T-cell (primary cell): ENCODE measurements around the gene GPR157. TPM values are rescaled to one million over a fixed set of nuclear protein-coding genes. Genes with fewer than 3 reads are reported as not detected.

Source experiments
- ATAC-seq, 4 experiments: fragments of 200-7000 bp in 3 of 4; fragments of 150-1000 bp in 1 of 4; cut with Tn5 transposase; replicated peaks in 1 of 4; 1 replicate in 3 of 4; 2 replicates in 1 of 4; pipeline ENCODE4 v1.10.0; 2021; ENCODE audit warnings: moderate library complexity in 3 of 4, mild to moderate bottlenecking in 2 of 4, moderate number of reproducible peaks in 1 of 4
- CTCF ChIA-PET, 2 donors: fragments of 300-600 bp; sonication (Branson Sonifier 250); formaldehyde crosslinking; loops; one replicate each; lab custom pipeline; 2022; ENCODE audit warnings: antibody characterized with exemption in 2 of 2; lab: Charles Lee
- POLR2A ChIA-PET, 2 donors: fragments of 300-600 bp; sonication (Branson Sonifier 250); formaldehyde crosslinking; loops; one replicate each; lab custom pipeline; 2022; ENCODE audit warnings: antibody characterized with exemption in 2 of 2; lab: Charles Lee
- DNase-seq, 35 experiments: peaks; one replicate each; pipeline versions ENCODE4 v3.0.0 to v3.0.0-alpha.2; 2013 to 2023
- H3K27ac ChIP-seq: one replicate; pipeline ENCODE4 v1.5.1; 2013; ENCODE audit warnings: low read length
- H3K27me3 ChIP-seq, 2 experiments: replicated peaks in 1 of 2; 1 replicate in 1 of 2; 2 replicates in 1 of 2; pipeline versions ENCODE4 v1.6.1 to v1.7.0; 2013; ENCODE audit warnings: low read length in 1 of 2, mixed read lengths in 1 of 2; ENCODE audit not compliant: control insufficient read depth in 2 of 2, insufficient read depth in 2 of 2; ENCODE audit errors: extremely low read depth in 1 of 2
- H3K36me3 ChIP-seq, 2 donors: 1 replicate in 1 of 2; 2 replicates in 1 of 2; pipeline versions ENCODE4 v1.6.1 to v1.7.0; 2013; ENCODE audit warnings: low read length in 1 of 2; ENCODE audit not compliant: control insufficient read depth in 2 of 2, insufficient read depth in 1 of 2; ENCODE audit errors: extremely low read depth in 1 of 2
- H3K4me1 ChIP-seq, 2 experiments: 1 replicate in 1 of 2; 2 replicates in 1 of 2; pipeline versions ENCODE4 v1.6.1 to v1.7.0; 2013; ENCODE audit warnings: low read length in 2 of 2, mixed read lengths in 1 of 2; ENCODE audit not compliant: insufficient read depth in 2 of 2, control insufficient read depth in 1 of 2; ENCODE audit errors: extremely low read depth in 1 of 2
- H3K4me3 ChIP-seq, 2 donors: 1 replicate in 1 of 2; 2 replicates in 1 of 2; pipeline versions ENCODE4 v1.5.1 to v1.7.0; 2013; ENCODE audit warnings: mild to moderate bottlenecking in 2 of 2, low read length in 1 of 2, moderate library complexity in 1 of 2; ENCODE audit not compliant: control insufficient read depth in 1 of 2; ENCODE audit errors: extremely low read depth in 1 of 2
- H3K9me3 ChIP-seq: 2 replicates; pipeline ENCODE4 v1.7.0; 2013
- H3K27ac Mint-ChIP-seq, 2 donors: one replicate each; pipeline ENCODE4 v1.8.0; 2020 to 2021; ENCODE audit warnings: mild to moderate bottlenecking in 2 of 2, mixed read lengths in 2 of 2
- H3K27me3 Mint-ChIP-seq, 2 donors: one replicate each; pipeline ENCODE4 v1.8.0; 2021 to 2022; ENCODE audit warnings: mixed read lengths in 2 of 2
- H3K36me3 Mint-ChIP-seq: one replicate; pipeline ENCODE4 v1.8.0; 2021; ENCODE audit warnings: mixed read lengths
- H3K4me1 Mint-ChIP-seq, 3 donors: one replicate each; pipeline ENCODE4 v1.8.0; 2020 to 2022; ENCODE audit warnings: mixed read lengths in 3 of 3, mild to moderate bottlenecking in 1 of 3
- H3K4me3 Mint-ChIP-seq, 3 donors: one replicate each; pipeline ENCODE4 v1.8.0; 2020 to 2022; ENCODE audit warnings: mild to moderate bottlenecking in 3 of 3, mixed read lengths in 3 of 3, moderate library complexity in 3 of 3
- H3K9me3 Mint-ChIP-seq, 3 donors: one replicate each; pipeline ENCODE4 v1.8.0; 2020 to 2022; ENCODE audit warnings: mixed read lengths in 3 of 3
- WGBS: methylation state at CpG from one replicate; pipeline ENCODE4 v1.1.5; 2013; ENCODE audit warnings: missing lambda C conversion rate; ENCODE audit not compliant: insufficient coverage; 5-methylcytosine and 5-hydroxymethylcytosine counted together
- total RNA-seq, 35 experiments: library from RNA in 6 of 35; stranded (reverse) in 6 of 35; fragments of 120-200 nt in 1 of 35; gene quantifications; one replicate each; pipeline versions ENCODE4 v1.2.1 to v1.2.4 and lab custom pipeline; 2013 to 2026

Gene GPR157
- total RNA-seq, 5 donors from 2014 or later (not counting 1 experiment from before 2014, with no cell fraction given), result 7.1 to 10.7 (median 8.9) TPM

GRCh38 chr1:9165396-9165795 is 36.5 kb upstream of the GPR157 start:
- CTCF ChIA-PET, result no interaction called here
- 67% methylated on average over 4 of the region's 7 CpGs for WGBS
- ATAC-seq, result no peak

GRCh38 chr1:9164919-9165318 is 36.0 kb upstream of the GPR157 start:
- whole genome bisulfite sequencing, result 85% methylated on average over 4 of the region's 7 CpGs
- ChIA-PET POLR2A (no interaction called here), CTCF (no interaction called here)
- Mint-ChIP-seq H3K9me3 (no peaks in the 10 kb centered on the region), H3K27me3 (peaks cover 0 to 4% of the 10 kb centered on the region in 2 donors), H3K36me3 (no peaks in the 10 kb centered on the region), H3K4me1 (peaks cover 0 to 7% (median 0%) of the 10 kb centered on the region in 3 donors), H3K4me3 (no peak overlapping the region), H3K27ac (no peak overlapping the region)
- peaks cover 0 to 24% of the 10 kb centered on the region in 2 experiments for H3K27me3 ChIP-seq
- H3K4me1 ChIP-seq, result peaks cover 0 to 2% of the 10 kb centered on the region in 2 experiments
- no peak overlapping the region for H3K4me3 ChIP-seq
- ATAC-seq (no peak), DNase-seq (no peak)
- no peaks in the 10 kb centered on the region for H3K36me3 ChIP-seq
- H3K27ac ChIP-seq, result no peak overlapping the region
- H3K9me3 ChIP-seq, result no peaks in the 10 kb centered on the region

More at GRCh38 chr1:9165396-9165795, 36.5 kb upstream of the GPR157 start:
- Histone ChIP-seq H3K9me3 (no peaks in the 10 kb centered on the region), H3K27ac (no peak overlapping the region), H3K4me1 (peaks cover 0 to 2% of the 10 kb centered on the region in 2 experiments), H3K36me3 (no peaks in the 10 kb centered on the region), H3K4me3 (no peak overlapping the region), H3K27me3 (peaks cover 0 to 21% of the 10 kb centered on the region in 2 experiments)
- peaks cover 0 to 4% of the 10 kb centered on the region in 2 donors for H3K27me3 Mint-ChIP-seq
- no peak overlapping the region for H3K4me3 Mint-ChIP-seq
- H3K9me3 Mint-ChIP-seq, result no peaks in the 10 kb centered on the region
- peaks cover 0 to 7% (median 0%) of the 10 kb centered on the region in 3 donors for H3K4me1 Mint-ChIP-seq
- no peak for DNase-seq
- H3K36me3 Mint-ChIP-seq, result no peaks in the 10 kb centered on the region
- H3K27ac Mint-ChIP-seq, result no peak overlapping the region
- POLR2A ChIA-PET, result interaction anchor here in 1 of 2 donors (0.6 kb wide), 1 partner anchor 1895 kb away, joined by 6 read pairs; no protein-coding TSS in a partner anchor

- POLR2A ChIA-PET, result no interaction called here
- H3K4me3 Mint-ChIP-seq, result no peak overlapping the region
These were observed 35.6 kb upstream of the GPR157 start for GRCh38 chr1:9164532-9164900.

GRCh38 chr1:9161963-9162362 is 33.1 kb upstream of the GPR157 start:
- Mint-ChIP-seq H3K36me3 (no peaks in the 10 kb centered on the region), H3K4me1 (peaks cover 0 to 7% (median 0%) of the 10 kb centered on the region in 3 donors), H3K9me3 (no peaks in the 10 kb centered on the region), H3K27me3 (no peaks in the 10 kb centered on the region), H3K4me3 (no peak overlapping the region), H3K27ac (no peak overlapping the region)
- WGBS, result 84% methylated on average over 4 of the region's 9 CpGs
- Histone ChIP-seq H3K27me3 (peaks cover 0 to 22% of the 10 kb centered on the region in 2 experiments), H3K4me1 (peaks cover 0 to 2% of the 10 kb centered on the region in 2 experiments), H3K36me3 (no peaks in the 10 kb centered on the region), H3K9me3 (no peaks in the 10 kb centered on the region), H3K27ac (no peak overlapping the region), H3K4me3 (no peak overlapping the region)
- ChIA-PET CTCF (no interaction called here), POLR2A (interaction anchor here in 1 of 2 donors (0.6 kb wide), 1 partner anchor 467 kb away, joined by 3 read pairs; no protein-coding TSS in a partner anchor)
- no peak for ATAC-seq
- no peak for DNase-seq

More at GRCh38 chr1:9164532-9164900, 35.6 kb upstream of the GPR157 start:
- Mint-ChIP-seq H3K4me1 (peaks cover 0 to 7% (median 0%) of the 10 kb centered on the region in 3 donors), H3K9me3 (no peaks in the 10 kb centered on the region), H3K27ac (no peak overlapping the region), H3K27me3 (peaks cover 0 to 4% of the 10 kb centered on the region in 2 donors), H3K36me3 (no peaks in the 10 kb centered on the region)
- CTCF ChIA-PET, result no interaction called here
- Histone ChIP-seq H3K27me3 (peaks cover 0 to 21% of the 10 kb centered on the region in 2 experiments), H3K36me3 (no peaks in the 10 kb centered on the region), H3K4me3 (no peak overlapping the region), H3K9me3 (no peaks in the 10 kb centered on the region), H3K27ac (no peak overlapping the region), H3K4me1 (peaks cover 0 to 2% of the 10 kb centered on the region in 2 experiments)
- WGBS, result 100% methylated on average over 1 of the region's 4 CpGs
- ATAC-seq (no peak), DNase-seq (no peak)

GRCh38 chr1:9161342-9161741 is 32.4 kb upstream of the GPR157 start:
- Mint-ChIP-seq H3K4me1 (peaks cover 0 to 7% (median 0%) of the 10 kb centered on the region in 3 donors), H3K36me3 (no peaks in the 10 kb centered on the region), H3K9me3 (no peaks in the 10 kb centered on the region), H3K27ac (no peak overlapping the region), H3K4me3 (no peak overlapping the region), H3K27me3 (no peaks in the 10 kb centered on the region)
- ChIA-PET CTCF (no interaction called here), POLR2A (no interaction called here)
- no peak for DNase-seq
- WGBS, result 83% methylated on average over 4 of the region's 6 CpGs
- Histone ChIP-seq H3K36me3 (no peaks in the 10 kb centered on the region), H3K4me1 (peaks cover 0 to 2% of the 10 kb centered on the region in 2 experiments), H3K27ac (no peak overlapping the region), H3K27me3 (peaks cover 0 to 18% of the 10 kb centered on the region in 2 experiments), H3K9me3 (no peaks in the 10 kb centered on the region), H3K4me3 (no peak overlapping the region)
- no peak for ATAC-seq

- H3K9me3 Mint-ChIP-seq, result no peaks in the 10 kb centered on the region
These were observed 31.3 kb upstream of the GPR157 start for GRCh38 chr1:9160079-9160717.

More at GRCh38 chr1:9160079-9160717, 31.3 kb upstream of the GPR157 start:
- H3K36me3 Mint-ChIP-seq, result no peaks in the 10 kb centered on the region
- DNase-seq (no peak), ATAC-seq (no peak)
- peaks cover 0 to 7% (median 0%) of the 10 kb centered on the region in 3 donors for H3K4me1 Mint-ChIP-seq
- ChIA-PET CTCF (no interaction called here), POLR2A (no interaction called here)
- H3K4me3 Mint-ChIP-seq, result no peak overlapping the region
- Histone ChIP-seq H3K36me3 (no peaks in the 10 kb centered on the region), H3K4me3 (no peak overlapping the region), H3K9me3 (no peaks in the 10 kb centered on the region), H3K4me1 (peaks cover 0 to 2% of the 10 kb centered on the region in 2 experiments), H3K27ac (no peak overlapping the region), H3K27me3 (peaks cover 0 to 16% of the 10 kb centered on the region in 2 experiments)
- H3K27ac Mint-ChIP-seq, result no peak overlapping the region
- 80% methylated on average over 1 of the region's 7 CpGs for WGBS
- no peaks in the 10 kb centered on the region for H3K27me3 Mint-ChIP-seq
